Measurements from ENCODE around the gene IP6K2. TPM values are rescaled to one million over a fixed set of nuclear protein-coding genes. Genes with fewer than 3 reads are reported as not detected.
A peak's percentile ranks its signal among the peaks of the same experiment; 100 is the strongest.

Gene IP6K2
- total and polyA plus RNA-seq, 10 of the 15 experiments (the other 5 are each of a cell fraction or from before 2014, with no cell fraction given) = 25.8 to 95.9 (median 69.0) TPM

DNA sequence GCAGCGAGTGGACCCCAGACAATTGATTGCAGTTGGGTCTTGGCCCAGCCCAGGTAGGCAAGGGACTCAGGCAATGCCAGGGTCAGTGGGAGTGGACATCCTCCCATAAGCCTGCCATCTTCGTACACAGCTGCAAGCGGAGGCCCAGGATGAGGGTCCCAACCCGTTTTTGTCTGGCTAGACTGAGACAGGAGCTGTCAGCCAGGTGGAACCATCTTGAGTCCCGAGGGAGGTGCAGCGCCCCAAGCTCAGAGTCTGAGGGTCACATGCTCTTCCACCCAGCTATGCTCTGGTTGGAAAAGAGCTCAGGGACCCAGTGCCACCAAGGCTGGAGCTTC, 22.6 kb upstream of the IP6K2 start:
- Histone ChIP-seq H3K27me3 (replicated peaks in 1 of 2; ENCODE audit: control insufficient read depth in 2 of 2, insufficient read depth in 2 of 2, low read length in 1 of 2) (no peaks in the 10 kb centered on the region), H3K27ac (ENCODE audit: control insufficient read depth, insufficient read depth) (no peak overlapping the region), H2AFZ (ENCODE audit: control insufficient read depth, low read depth, low read length) (peak overlapping the region; percentile 80), H3K4me2 (ENCODE audit: control insufficient read depth, insufficient read depth) (peak overlapping the region; percentile 33), H3K4me1 (ENCODE audit: control insufficient read depth, insufficient read depth, low read length) (peaks cover 9% of the 10 kb centered on the region), H3K79me2 (ENCODE audit: control insufficient read depth, insufficient read depth, low read length) (no peaks in the 10 kb centered on the region), H3K9ac (ENCODE audit: control insufficient read depth, insufficient read depth, low read length) (no peak overlapping the region), H3K9me3 (replicated peaks; ENCODE audit: control insufficient read depth, insufficient read depth, low read length) (no peaks in the 10 kb centered on the region), H3K36me3 (ENCODE audit: control insufficient read depth in 2 of 2, insufficient read depth in 2 of 2, low read length in 1 of 2) (no peaks in the 10 kb centered on the region), H3K4me3 (no peak overlapping the region), H4K20me1 (ENCODE audit: control insufficient read depth, insufficient read depth) (no peaks in the 10 kb centered on the region)
- ChIA-PET SMC1A (ENCODE audit: uncharacterized antibody, unreplicated experiment) (interaction anchor here (0.7 to 2.4 kb wide), 14 partner anchors 17 to 339 kb away, joined by 3 to 8 read pairs (median 4); partner anchors contain the start of genes ARIH2, IMPDH2, PRKAR2A and SLC25A20), POLR2A (no interaction called here), RAD21 (ENCODE audit: unreplicated experiment) (interaction anchor here (0.9 to 1.7 kb wide), 13 partner anchors 38 to 339 kb away, joined by 3 to 18 read pairs (median 3); partner anchors contain the start of genes ARIH2 and PFKFB4), CTCF (interaction anchor here (0.6 to 2.5 kb wide), 40 partner anchors 9 to 1126 kb away, joined by 3 to 36 read pairs (median 4); partner anchors contain the start of genes ARIH2, NCKIPSD, SLC25A20 and SLC26A6)
- in situ Hi-C loops (cut with MboI) (no loop called here), intact Hi-C loops (cut with micrococcal nuclease; ENCODE audit: unreplicated experiment) (no loop called here)
- WGBS (ENCODE audit: insufficient coverage, insufficient replicate concordance, low lambda C conversion rate, missing lambda C conversion rate) = 18% methylated on average over 6 of the region's 6 CpGs
- no peak for DNase-seq (ENCODE audit: low read depth, low spot score)
- FAIRE-seq = no peak
- no TSS peak for BruUV-seq (replicated peaks)
- ATAC-seq = peak; percentile 62
- no peak for TF ChIP-seq CBFB (IDR thresholded peaks at IDR 0.05; ENCODE audit: low read depth)
- no peak for TF ChIP-seq IKZF2 (IDR thresholded peaks at IDR 0.05)
- TF ChIP-seq, protein P1, sequence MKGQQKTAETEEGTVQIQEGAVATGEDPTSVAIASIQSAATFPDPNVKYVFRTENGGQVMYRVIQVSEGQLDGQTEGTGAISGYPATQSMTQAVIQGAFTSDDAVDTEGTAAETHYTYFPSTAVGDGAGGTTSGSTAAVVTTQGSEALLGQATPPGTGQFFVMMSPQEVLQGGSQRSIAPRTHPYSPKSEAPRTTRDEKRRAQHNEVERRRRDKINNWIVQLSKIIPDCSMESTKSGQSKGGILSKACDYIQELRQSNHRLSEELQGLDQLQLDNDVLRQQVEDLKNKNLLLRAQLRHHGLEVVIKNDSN (IDR thresholded peaks at IDR 0.05; ENCODE audit: borderline replicate concordance, extremely low read length, insufficient read depth, low read depth, low read length) = peak; percentile 3
- TF ChIP-seq, protein P2, sequence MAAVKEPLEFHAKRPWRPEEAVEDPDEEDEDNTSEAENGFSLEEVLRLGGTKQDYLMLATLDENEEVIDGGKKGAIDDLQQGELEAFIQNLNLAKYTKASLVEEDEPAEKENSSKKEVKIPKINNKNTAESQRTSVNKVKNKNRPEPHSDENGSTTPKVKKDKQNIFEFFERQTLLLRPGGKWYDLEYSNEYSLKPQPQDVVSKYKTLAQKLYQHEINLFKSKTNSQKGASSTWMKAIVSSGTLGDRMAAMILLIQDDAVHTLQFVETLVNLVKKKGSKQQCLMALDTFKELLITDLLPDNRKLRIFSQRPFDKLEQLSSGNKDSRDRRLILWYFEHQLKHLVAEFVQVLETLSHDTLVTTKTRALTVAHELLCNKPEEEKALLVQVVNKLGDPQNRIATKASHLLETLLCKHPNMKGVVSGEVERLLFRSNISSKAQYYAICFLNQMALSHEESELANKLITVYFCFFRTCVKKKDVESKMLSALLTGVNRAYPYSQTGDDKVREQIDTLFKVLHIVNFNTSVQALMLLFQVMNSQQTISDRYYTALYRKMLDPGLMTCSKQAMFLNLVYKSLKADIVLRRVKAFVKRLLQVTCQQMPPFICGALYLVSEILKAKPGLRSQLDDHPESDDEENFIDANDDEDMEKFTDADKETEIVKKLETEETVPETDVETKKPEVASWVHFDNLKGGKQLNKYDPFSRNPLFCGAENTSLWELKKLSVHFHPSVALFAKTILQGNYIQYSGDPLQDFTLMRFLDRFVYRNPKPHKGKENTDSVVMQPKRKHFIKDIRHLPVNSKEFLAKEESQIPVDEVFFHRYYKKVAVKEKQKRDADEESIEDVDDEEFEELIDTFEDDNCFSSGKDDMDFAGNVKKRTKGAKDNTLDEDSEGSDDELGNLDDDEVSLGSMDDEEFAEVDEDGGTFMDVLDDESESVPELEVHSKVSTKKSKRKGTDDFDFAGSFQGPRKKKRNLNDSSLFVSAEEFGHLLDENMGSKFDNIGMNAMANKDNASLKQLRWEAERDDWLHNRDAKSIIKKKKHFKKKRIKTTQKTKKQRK (IDR thresholded peaks at IDR 0.05; ENCODE audit: low read depth, low read length) = no peak
- TF ChIP-seq HCFC1 (IDR thresholded peaks at IDR 0.05; ENCODE audit: low read length) = no peak
- TF ChIP-seq POLR2AphosphoS2 (IDR thresholded peaks at IDR 0.05; ENCODE audit: low read depth, low read length) = no peak
- TF ChIP-seq, protein P3, sequence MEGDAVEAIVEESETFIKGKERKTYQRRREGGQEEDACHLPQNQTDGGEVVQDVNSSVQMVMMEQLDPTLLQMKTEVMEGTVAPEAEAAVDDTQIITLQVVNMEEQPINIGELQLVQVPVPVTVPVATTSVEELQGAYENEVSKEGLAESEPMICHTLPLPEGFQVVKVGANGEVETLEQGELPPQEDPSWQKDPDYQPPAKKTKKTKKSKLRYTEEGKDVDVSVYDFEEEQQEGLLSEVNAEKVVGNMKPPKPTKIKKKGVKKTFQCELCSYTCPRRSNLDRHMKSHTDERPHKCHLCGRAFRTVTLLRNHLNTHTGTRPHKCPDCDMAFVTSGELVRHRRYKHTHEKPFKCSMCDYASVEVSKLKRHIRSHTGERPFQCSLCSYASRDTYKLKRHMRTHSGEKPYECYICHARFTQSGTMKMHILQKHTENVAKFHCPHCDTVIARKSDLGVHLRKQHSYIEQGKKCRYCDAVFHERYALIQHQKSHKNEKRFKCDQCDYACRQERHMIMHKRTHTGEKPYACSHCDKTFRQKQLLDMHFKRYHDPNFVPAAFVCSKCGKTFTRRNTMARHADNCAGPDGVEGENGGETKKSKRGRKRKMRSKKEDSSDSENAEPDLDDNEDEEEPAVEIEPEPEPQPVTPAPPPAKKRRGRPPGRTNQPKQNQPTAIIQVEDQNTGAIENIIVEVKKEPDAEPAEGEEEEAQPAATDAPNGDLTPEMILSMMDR (IDR thresholded peaks at IDR 0.05 in 2 of 3, conservative IDR thresholded peaks at IDR 0.05 in 1 of 3; ENCODE audit: control insufficient read depth in 2 of 3, extremely low read depth in 1 of 3, insufficient read depth in 1 of 3, low read depth in 3 of 3, low read length in 3 of 3) = no peak
- peak; percentile 45 for TF ChIP-seq MEF2B (IDR thresholded peaks at IDR 0.05; ENCODE audit: partially characterized antibody, poor library complexity, severe bottlenecking)

Data from GM12878 (cell line).